Prostate gland (tissue), 2 donors: Measurements from ENCODE around the gene OR5D18.

Experiments used
- CTCF ChIP-seq, 4 experiments: fragments of 200-600 bp in 2 of 4; fragments of 450-650 bp in 2 of 4; sonication (generic) in 2 of 4; IDR thresholded peaks; 1 replicate in 3 of 4; 2 replicates in 1 of 4; pipeline ENCODE4 v1.5.1; 2016 to 2019; ENCODE audit warnings: antibody characterized with exemption in 4 of 4, mild to moderate bottlenecking in 2 of 4, moderate library complexity in 2 of 4
- POLR2A ChIP-seq: fragments of 450-650 bp; IDR thresholded peaks from one replicate; pipeline ENCODE4 v1.6.1; 2016; ENCODE audit warnings: antibody characterized with exemption, mild to moderate bottlenecking

GRCh38 chr11:55773138-55773537 is 46.3 kb upstream of the OR5D18 start, which contains the start of gene OR5D13:
- TF ChIP-seq CTCF (IDR thresholded peaks at IDR 0.05) (no peak), POLR2A (no peak)
